ENCODE results near the gene STAC3.

Gene STAC3

DNA sequence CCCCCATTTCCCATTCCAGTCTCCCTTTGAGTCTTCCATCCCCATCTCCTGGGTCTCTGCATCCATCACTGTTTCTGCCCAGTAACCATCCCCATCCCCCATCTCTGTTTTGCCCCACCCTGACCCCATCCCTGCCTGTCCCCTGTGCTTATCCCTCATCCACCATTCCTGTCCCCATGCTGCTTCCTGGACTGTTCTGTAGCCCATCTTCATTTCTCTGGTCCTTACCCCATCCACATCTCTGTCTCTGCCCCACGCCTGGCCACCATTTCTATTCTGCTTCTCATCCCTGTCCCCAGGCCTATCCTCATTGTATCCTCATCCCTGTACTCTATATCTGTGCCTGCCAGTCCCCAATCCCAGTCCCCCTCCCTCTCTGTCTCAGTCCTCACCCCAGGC is 30.2 kb downstream of the STAC3 start:
- Histone ChIP-seq H3K27me3 (ENCODE audit: insufficient read depth, low read length, poor library complexity) (peaks cover 43% of the 10 kb centered on the region), H4K20me1 (ENCODE audit: insufficient read depth, low read length) (peaks cover 13% of the 10 kb centered on the region; the same call in 1 of the 2 replicates), H3K4me1 (ENCODE audit: insufficient read depth, low read length) (peaks cover 5% of the 10 kb centered on the region), H2AFZ (ENCODE audit: low read depth, low read length) (no peak overlapping the region), H3K9me3 (ENCODE audit: insufficient read depth, low read length, severe bottlenecking) (no peaks in the 10 kb centered on the region), H3K79me2 (ENCODE audit: insufficient read depth, low read length) (no peaks in the 10 kb centered on the region), H3K4me2 (ENCODE audit: insufficient read depth, low read length) (no peak overlapping the region), H3K4me3 (ENCODE audit: low read depth in 1 of 2, low read length in 2 of 2) (no peak overlapping the region), H3K36me3 (ENCODE audit: insufficient read depth, low read length) (no peaks in the 10 kb centered on the region), H3K27ac (ENCODE audit: low read length) (no peak overlapping the region), H3K9ac (ENCODE audit: low read depth, low read length) (no peak overlapping the region)
- ATAC-seq (ENCODE audit: insufficient read depth, low read depth), result no peak
- TF ChIP-seq, protein P1, sequence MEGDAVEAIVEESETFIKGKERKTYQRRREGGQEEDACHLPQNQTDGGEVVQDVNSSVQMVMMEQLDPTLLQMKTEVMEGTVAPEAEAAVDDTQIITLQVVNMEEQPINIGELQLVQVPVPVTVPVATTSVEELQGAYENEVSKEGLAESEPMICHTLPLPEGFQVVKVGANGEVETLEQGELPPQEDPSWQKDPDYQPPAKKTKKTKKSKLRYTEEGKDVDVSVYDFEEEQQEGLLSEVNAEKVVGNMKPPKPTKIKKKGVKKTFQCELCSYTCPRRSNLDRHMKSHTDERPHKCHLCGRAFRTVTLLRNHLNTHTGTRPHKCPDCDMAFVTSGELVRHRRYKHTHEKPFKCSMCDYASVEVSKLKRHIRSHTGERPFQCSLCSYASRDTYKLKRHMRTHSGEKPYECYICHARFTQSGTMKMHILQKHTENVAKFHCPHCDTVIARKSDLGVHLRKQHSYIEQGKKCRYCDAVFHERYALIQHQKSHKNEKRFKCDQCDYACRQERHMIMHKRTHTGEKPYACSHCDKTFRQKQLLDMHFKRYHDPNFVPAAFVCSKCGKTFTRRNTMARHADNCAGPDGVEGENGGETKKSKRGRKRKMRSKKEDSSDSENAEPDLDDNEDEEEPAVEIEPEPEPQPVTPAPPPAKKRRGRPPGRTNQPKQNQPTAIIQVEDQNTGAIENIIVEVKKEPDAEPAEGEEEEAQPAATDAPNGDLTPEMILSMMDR (IDR thresholded peaks at IDR 0.05; ENCODE audit: borderline replicate concordance, extremely low read depth, low read length, poor library complexity, severe bottlenecking), result no peak
- TF ChIP-seq EZH2 (IDR thresholded peaks at IDR 0.05; ENCODE audit: borderline replicate concordance, low read depth, low read length, severe bottlenecking), result no peak
- DNase-seq, result no peak

DNA sequence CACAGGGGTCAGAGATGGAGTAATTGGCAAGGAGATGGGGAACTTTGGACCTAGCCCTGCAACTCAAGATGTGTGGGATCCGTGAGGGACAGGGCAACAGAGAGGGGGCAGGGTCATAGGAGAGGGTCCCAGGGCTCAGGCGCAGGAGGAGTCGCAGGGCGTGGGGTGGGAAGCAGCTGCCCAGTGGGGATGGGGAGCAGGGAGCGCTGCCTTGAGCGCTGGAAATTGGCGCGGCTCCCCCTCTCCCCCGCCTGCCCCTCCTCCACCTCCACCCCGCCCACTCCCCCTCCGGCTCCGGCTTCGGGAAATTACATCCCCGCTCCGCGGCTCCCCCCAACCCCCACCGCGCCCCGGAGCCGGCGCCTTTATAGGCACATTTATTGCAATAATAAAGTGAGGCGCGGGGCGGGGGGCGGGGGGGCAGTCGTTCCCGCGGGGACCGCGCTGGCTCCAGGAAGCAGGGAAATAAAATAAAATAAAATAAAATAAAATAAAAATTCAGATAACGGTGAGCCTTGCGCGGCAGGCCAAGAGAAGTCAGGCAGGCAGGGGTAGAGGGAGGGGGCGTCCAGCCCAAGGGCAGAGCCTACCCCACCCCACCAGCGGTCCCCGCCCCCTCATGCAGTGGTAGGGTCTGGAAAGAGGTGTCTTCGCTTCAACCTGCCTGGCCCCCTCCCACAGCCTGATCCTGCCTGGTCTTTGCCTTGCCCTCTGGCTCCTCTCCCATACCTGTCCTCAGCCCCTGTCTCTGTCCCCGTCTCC is 30.8 kb downstream of the STAC3 start:
- no peak overlapping the region for H3K27ac ChIP-seq (ENCODE audit: low read length)
- TF ChIP-seq, protein P1 (IDR thresholded peaks at IDR 0.05; ENCODE audit: borderline replicate concordance, extremely low read depth, low read length, poor library complexity, severe bottlenecking), result no peak
- no peak for TF ChIP-seq EZH2 (IDR thresholded peaks at IDR 0.05; ENCODE audit: borderline replicate concordance, low read depth, low read length, severe bottlenecking)
- peaks cover 43% of the 10 kb centered on the region for H3K27me3 ChIP-seq (ENCODE audit: insufficient read depth, low read length, poor library complexity)
- no peak for ATAC-seq (ENCODE audit: insufficient read depth, low read depth)
- no peak overlapping the region for H3K4me2 ChIP-seq (ENCODE audit: insufficient read depth, low read length)
- H4K20me1 ChIP-seq (ENCODE audit: insufficient read depth, low read length), result peaks cover 13% of the 10 kb centered on the region; the same call in 1 of the 2 replicates
- H3K36me3 ChIP-seq (ENCODE audit: insufficient read depth, low read length), result no peaks in the 10 kb centered on the region
- H3K4me1 ChIP-seq (ENCODE audit: insufficient read depth, low read length), result no peaks in the 10 kb centered on the region
- H3K79me2 ChIP-seq (ENCODE audit: insufficient read depth, low read length), result no peaks in the 10 kb centered on the region
- H3K4me3 ChIP-seq (ENCODE audit: low read depth in 1 of 2, low read length in 2 of 2), result no peak overlapping the region
- H2AFZ ChIP-seq (ENCODE audit: low read depth, low read length), result no peak overlapping the region
- DNase-seq, result no peak
- H3K9me3 ChIP-seq (ENCODE audit: insufficient read depth, low read length, severe bottlenecking), result no peaks in the 10 kb centered on the region
- H3K9ac ChIP-seq (ENCODE audit: low read depth, low read length), result no peak overlapping the region

DNA sequence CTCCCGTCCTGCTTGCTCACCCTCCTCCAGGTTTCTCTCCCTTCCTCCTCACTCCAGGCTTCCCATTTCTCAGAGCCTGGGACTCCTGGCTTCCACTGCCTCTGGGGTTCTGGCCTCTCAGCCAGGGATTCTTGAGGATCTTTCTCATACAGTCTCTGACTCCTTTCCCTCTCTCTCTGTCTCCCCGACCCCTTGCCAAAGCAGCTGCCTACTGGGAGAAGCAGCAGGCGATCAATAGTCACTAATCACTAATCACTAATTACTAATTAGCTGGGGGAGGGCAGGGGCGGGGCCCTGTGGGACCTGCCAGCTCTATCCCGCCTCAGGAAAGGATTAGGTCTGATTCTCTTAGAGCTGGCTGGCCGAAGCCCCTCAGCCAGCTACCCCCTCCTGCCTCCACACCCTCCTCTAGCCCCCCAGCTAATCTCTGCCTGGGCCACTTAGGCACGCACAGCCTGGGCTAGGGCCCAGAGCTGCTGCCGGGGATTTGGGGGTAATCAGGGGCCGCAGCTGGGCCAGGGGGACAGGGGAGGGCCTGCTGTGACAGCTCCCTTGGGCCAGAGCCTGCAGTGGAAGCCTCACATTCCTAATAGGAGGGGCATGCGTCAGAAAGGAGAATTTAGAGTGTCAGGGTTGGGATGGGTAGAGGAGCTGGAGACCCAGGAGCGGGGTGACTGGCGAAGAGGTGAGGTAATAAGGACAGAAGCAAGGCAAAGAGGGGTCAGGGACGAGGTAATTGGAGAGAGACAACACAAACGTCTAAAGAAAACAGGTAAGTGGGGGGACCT is 31.6 kb downstream of the STAC3 start:
- Histone ChIP-seq H3K27me3 (ENCODE audit: insufficient read depth, low read length, poor library complexity) (peaks cover 49% of the 10 kb centered on the region), H3K9me3 (ENCODE audit: insufficient read depth, low read length, severe bottlenecking) (no peaks in the 10 kb centered on the region), H3K36me3 (ENCODE audit: insufficient read depth, low read length) (no peaks in the 10 kb centered on the region), H3K9ac (ENCODE audit: low read depth, low read length) (no peak overlapping the region), H3K27ac (ENCODE audit: low read length) (no peak overlapping the region), H3K4me2 (ENCODE audit: insufficient read depth, low read length) (no peak overlapping the region), H2AFZ (ENCODE audit: low read depth, low read length) (no peak overlapping the region), H4K20me1 (ENCODE audit: insufficient read depth, low read length) (peaks cover 11% of the 10 kb centered on the region; the same call in 1 of the 2 replicates), H3K79me2 (ENCODE audit: insufficient read depth, low read length) (no peaks in the 10 kb centered on the region), H3K4me3 (ENCODE audit: low read depth in 1 of 2, low read length in 2 of 2) (no peak overlapping the region), H3K4me1 (ENCODE audit: insufficient read depth, low read length) (no peaks in the 10 kb centered on the region; the same call in 1 of the 2 replicates)
- TF ChIP-seq, protein P1 (IDR thresholded peaks at IDR 0.05; ENCODE audit: borderline replicate concordance, extremely low read depth, low read length, poor library complexity, severe bottlenecking), result no peak
- TF ChIP-seq EZH2 (IDR thresholded peaks at IDR 0.05; ENCODE audit: borderline replicate concordance, low read depth, low read length, severe bottlenecking), result no peak
- ATAC-seq (ENCODE audit: insufficient read depth, low read depth) (no peak), DNase-seq (no peak)
